ENCODE measurements around the gene UNC5A.

Gene UNC5A

GRCh38 chr5:176775409-176775808 is 35.0 kb upstream of the UNC5A start:
- in situ Hi-C loops (cut with HindIII; ENCODE audit: low pct_unique_long_range_greater_than_20kb, low sequenced_read_pairs), result no loop called here

DNA sequence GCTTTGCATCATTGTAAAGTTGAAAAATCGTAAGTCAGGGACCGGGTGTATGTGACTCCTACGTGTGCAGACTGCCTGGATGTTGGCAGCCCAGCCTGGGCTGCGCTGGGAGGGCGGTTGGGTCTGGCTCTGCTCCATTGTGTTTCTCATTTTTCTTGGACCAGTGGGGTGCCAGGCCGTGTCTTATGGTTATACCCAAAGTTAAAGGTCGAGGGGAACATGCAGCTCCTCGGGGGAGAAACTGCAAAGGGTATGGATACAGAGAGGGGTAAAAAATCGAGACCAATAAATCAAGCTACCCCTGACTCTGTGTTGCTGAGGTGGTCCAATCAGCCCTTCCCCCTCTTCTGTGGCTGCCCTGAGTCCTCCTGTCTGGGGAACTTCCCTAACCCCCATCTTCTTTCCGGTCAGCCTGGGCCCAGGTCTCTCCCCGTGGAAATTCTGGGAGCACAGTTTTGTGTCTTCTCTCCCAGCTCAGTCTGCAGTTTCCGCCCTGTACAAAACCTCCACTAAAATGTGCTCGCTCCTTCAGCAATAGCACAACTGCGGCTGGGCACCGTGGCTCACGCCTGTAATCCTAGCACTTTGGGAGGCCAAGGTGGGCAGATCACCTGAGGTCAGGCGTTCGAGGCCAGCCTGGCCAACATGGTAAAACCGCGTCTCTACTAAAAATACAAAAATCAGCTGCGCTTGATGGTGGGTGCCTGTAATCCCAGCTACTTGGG is 34.1 kb upstream of the UNC5A start:
- no peak for DNase-seq (ENCODE audit: low read depth in 1 of 2, low spot score in 1 of 2)
- in situ Hi-C loops (cut with HindIII; ENCODE audit: low pct_unique_long_range_greater_than_20kb, low sequenced_read_pairs), result no loop called here
- TF ChIP-seq JUND (IDR thresholded peaks at IDR 0.05; ENCODE audit: low read depth), result no peak

More at GRCh38 chr5:176775409-176775808, 35.0 kb upstream of the UNC5A start:
- no peak for DNase-seq (ENCODE audit: low read depth in 1 of 2, low spot score in 1 of 2)
- TF ChIP-seq JUND (IDR thresholded peaks at IDR 0.05; ENCODE audit: low read depth), result no peak

DNA sequence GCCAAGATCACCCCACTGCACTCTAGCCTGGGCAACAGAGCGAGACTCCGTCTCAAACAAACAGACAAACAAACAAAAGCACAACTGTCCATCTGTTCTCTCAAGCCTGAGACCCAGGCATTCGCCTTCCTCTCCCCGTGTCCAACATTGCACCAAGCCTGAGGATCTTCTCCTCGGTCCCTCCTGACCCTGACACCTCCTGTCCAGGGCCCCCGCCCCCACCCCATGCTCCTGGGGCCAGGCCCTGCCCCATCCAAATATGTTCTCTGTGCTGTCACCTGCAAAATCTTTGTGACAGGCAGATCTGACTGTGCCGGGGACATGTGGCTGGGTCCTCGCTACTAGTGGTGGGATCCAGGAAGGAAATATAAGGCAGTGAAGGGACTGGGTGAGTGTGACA is 33.4 kb upstream of the UNC5A start:
- no peak for TF ChIP-seq JUND (IDR thresholded peaks at IDR 0.05; ENCODE audit: low read depth)
- DNase-seq (ENCODE audit: low read depth in 1 of 2, low spot score in 1 of 2), result no peak
- in situ Hi-C loops (cut with HindIII; ENCODE audit: low pct_unique_long_range_greater_than_20kb, low sequenced_read_pairs), result no loop called here

- in situ Hi-C loops (cut with HindIII; ENCODE audit: low pct_unique_long_range_greater_than_20kb, low sequenced_read_pairs), result no loop called here
- DNase-seq (ENCODE audit: low read depth in 1 of 2, low spot score in 1 of 2), result no peak
- TF ChIP-seq JUND (IDR thresholded peaks at IDR 0.05; ENCODE audit: low read depth), result no peak
Measured at GRCh38 chr5:176778921-176779465, 31.4 kb upstream of the UNC5A start.

- no peak for DNase-seq (ENCODE audit: low read depth in 1 of 2, low spot score in 1 of 2)
- no peak for TF ChIP-seq JUND (IDR thresholded peaks at IDR 0.05; ENCODE audit: low read depth)
Measured at GRCh38 chr5:176779537-176779936, 30.8 kb upstream of the UNC5A start.

DNA sequence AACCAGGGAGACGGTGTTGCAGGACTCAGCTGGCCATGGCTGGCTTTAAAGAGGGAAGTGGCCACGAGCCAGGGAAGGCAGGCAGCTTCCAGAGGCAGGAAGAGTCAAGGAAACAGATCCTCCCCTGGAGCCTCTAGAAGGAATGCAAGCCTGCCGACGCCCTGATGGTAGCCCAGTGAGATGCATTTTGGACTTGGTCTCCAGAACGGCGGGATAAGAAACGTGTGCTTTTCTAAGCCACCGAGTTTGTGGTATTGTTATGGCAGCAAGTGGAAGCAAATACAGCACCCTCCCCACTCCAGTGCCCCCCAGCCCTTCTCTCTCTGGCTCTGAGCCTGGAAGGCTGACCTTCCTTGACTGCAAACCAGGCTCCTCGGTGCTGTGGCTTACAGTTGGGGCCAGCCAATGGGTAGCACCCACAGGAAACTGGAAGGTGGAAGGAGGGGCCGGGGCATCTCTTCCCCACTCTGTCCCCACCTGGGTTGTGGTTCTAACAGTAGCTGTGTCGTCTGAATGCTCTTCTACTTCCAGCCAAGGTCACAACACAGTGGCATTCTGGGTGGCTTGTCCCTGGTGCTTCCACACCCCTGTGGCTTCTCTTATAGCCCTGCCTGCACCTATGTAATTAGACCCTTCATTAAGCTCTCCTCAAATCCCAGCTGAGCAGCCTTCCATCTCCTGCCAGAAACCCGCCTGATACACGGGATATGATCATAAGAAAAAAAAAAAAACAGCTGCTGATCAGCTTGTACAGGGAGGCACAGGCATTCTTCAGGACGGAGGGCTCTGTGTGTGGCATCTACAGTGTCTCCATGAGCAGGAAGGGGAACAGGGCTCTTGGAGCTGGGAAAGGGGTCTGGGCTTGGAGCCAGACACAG is 29.9 kb upstream of the UNC5A start:
- in situ Hi-C loops (cut with HindIII; ENCODE audit: low pct_unique_long_range_greater_than_20kb, low sequenced_read_pairs), result no loop called here
- no peak for TF ChIP-seq JUND (IDR thresholded peaks at IDR 0.05; ENCODE audit: low read depth)

More at GRCh38 chr5:176779537-176779936, 30.8 kb upstream of the UNC5A start:
- in situ Hi-C loops (cut with HindIII; ENCODE audit: low pct_unique_long_range_greater_than_20kb, low sequenced_read_pairs), result no loop called here

GRCh38 chr5:176781054-176781375 is 29.3 kb upstream of the UNC5A start:
- no peak for TF ChIP-seq JUND (IDR thresholded peaks at IDR 0.05; ENCODE audit: low read depth)
- in situ Hi-C loops (cut with HindIII; ENCODE audit: low pct_unique_long_range_greater_than_20kb, low sequenced_read_pairs), result no loop called here
- DNase-seq (ENCODE audit: low read depth in 1 of 2, low spot score in 1 of 2), result no peak

More for the DNA sequence above, 29.9 kb upstream of the UNC5A start:
- DNase-seq (ENCODE audit: low read depth in 1 of 2, low spot score in 1 of 2), result no peak

DNA sequence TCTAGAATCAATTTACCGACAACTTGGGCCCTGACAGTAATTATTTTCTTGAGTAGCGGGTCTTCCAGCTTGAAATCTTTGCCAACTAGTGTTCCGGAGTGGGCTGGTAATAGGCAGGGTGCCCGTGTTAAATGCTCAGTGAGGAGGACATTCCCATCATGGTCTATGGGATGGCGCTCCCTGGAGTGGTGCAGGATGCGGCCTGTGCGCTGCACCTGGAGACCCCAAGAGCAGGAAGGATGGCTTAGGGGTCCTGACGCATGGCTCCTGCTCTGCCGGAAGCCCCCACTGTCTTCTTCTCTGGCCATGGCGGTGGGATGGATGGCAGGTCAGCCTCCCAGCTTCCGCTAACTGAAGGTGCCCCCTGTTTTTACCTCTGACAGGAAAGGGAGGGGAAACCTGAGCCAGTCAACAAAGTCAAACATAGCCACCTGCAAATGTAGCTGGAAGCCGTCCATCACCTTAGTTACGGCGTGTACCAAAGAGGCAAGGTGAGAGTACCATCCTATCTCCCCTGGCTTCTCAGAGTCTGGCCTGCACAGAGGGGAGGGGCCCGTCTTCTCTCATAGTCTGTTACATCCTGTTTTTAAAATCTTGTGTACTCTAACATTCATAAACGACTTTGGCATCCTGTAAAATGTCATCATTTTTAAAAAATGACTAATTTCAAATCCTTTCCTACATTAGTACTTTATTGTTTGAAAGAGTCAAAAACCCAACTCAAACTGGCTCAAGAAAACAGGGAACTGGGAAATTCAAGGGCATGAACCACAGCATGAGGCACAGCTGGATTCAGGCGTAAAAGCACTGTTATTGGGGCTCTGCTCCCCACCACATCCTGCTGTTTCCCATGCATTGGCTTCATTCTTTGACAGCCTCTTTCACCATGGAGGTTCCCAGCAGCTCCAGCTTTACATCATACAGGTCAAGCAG is 28.5 kb upstream of the UNC5A start:
- no peak for TF ChIP-seq JUND (IDR thresholded peaks at IDR 0.05; ENCODE audit: low read depth)
- no peak for DNase-seq (ENCODE audit: low read depth in 1 of 2, low spot score in 1 of 2)

GRCh38 chr5:176784218-176785165 is 25.9 kb upstream of the UNC5A start:
- DNase-seq (ENCODE audit: low read depth in 1 of 2, low spot score in 1 of 2), result no peak
- in situ Hi-C loops (cut with HindIII; ENCODE audit: low pct_unique_long_range_greater_than_20kb, low sequenced_read_pairs), result no loop called here

More for the DNA sequence above, 28.5 kb upstream of the UNC5A start:
- in situ Hi-C loops (cut with HindIII; ENCODE audit: low pct_unique_long_range_greater_than_20kb, low sequenced_read_pairs), result no loop called here

GRCh38 chr5:176785184-176786145 is 24.9 kb upstream of the UNC5A start:
- in situ Hi-C loops (cut with HindIII; ENCODE audit: low pct_unique_long_range_greater_than_20kb, low sequenced_read_pairs), result no loop called here
- no peak for DNase-seq (ENCODE audit: low read depth in 1 of 2, low spot score in 1 of 2)
- no peak for TF ChIP-seq JUND (IDR thresholded peaks at IDR 0.05; ENCODE audit: low read depth)

More at GRCh38 chr5:176784218-176785165, 25.9 kb upstream of the UNC5A start:
- no peak for TF ChIP-seq JUND (IDR thresholded peaks at IDR 0.05; ENCODE audit: low read depth)

All from T47D (cell line).